ENCODE results near the gene ATP1A4. TPM values are rescaled to one million over a fixed set of nuclear protein-coding genes. Genes with fewer than 3 reads are reported as not detected.

The ATP1A4 gene
- total and polyA plus RNA-seq, 4 donors, result 0.10 to 2.6 (median 1.3) TPM

DNA sequence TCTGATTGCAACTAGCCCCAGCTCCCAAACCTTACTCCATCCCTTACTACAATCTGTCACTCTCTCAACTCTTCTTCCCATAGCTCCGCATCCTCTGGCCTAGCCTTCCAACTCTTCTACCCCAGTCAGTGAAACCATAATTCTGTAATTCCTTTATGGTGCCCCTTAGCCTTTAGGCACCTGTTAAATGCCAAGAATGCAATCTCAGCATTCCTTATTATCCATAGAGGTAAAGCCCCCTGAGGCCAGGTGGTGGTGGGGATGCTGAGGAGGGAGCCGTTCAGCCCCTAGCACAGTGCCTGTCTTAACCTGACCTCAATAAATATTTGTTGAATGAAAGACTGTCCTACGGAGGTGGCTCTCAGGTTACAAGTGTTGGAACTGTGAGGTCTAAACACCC is 21.8 kb upstream of the ATP1A4 start:
- Histone ChIP-seq H3K4me3 (ENCODE audit: low read depth, low read length) (no peak overlapping the region), H3K36me3 (ENCODE audit: control insufficient read depth, insufficient read depth, low read length) (peaks cover 55% of the 10 kb centered on the region), H3K27ac (ENCODE audit: low read depth, low read length) (no peak overlapping the region), H3K4me1 (ENCODE audit: control insufficient read depth, insufficient read depth, low read length) (peaks cover 8% of the 10 kb centered on the region), H3K27me3 (ENCODE audit: control insufficient read depth, insufficient read depth, low read length) (no peaks in the 10 kb centered on the region), H3K9me3 (ENCODE audit: control insufficient read depth, insufficient read depth, low read length) (no peaks in the 10 kb centered on the region)
- WGBS (ENCODE audit: insufficient coverage), result 100% methylated on average over 1 of the region's 3 CpGs
- DNase-seq (ENCODE audit: low read depth in 4 of 6, low spot score in 6 of 6), result no peak

DNA sequence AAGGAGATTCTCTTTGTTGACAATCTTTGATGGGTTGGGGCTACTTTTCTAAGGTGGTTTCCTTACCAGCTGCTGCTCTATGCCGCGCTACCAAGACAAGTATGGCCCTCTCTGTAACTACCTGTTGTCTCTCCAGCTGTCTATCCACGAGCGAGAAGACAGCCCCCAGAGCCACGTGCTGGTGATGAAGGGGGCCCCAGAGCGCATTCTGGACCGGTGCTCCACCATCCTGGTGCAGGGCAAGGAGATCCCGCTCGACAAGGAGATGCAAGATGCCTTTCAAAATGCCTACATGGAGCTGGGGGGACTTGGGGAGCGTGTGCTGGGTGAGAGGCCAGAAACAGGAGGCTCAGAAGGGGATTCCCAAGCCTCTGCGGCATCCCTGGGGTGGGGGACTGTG is 21.4 kb upstream of the ATP1A4 start:
- H3K4me3 ChIP-seq (ENCODE audit: low read depth, low read length), result no peak overlapping the region
- peaks cover 8% of the 10 kb centered on the region for H3K4me1 ChIP-seq (ENCODE audit: control insufficient read depth, insufficient read depth, low read length)
- peaks cover 58% of the 10 kb centered on the region for H3K36me3 ChIP-seq (ENCODE audit: control insufficient read depth, insufficient read depth, low read length)
- H3K27me3 ChIP-seq (ENCODE audit: control insufficient read depth, insufficient read depth, low read length), result no peaks in the 10 kb centered on the region
- H3K27ac ChIP-seq (ENCODE audit: low read depth, low read length), result no peak overlapping the region
- no peaks in the 10 kb centered on the region for H3K9me3 ChIP-seq (ENCODE audit: control insufficient read depth, insufficient read depth, low read length)
- DNase-seq (ENCODE audit: low read depth in 4 of 6, low spot score in 6 of 6), result no peak
- WGBS (ENCODE audit: insufficient coverage), result 85% methylated on average over 9 of the region's 11 CpGs

DNA sequence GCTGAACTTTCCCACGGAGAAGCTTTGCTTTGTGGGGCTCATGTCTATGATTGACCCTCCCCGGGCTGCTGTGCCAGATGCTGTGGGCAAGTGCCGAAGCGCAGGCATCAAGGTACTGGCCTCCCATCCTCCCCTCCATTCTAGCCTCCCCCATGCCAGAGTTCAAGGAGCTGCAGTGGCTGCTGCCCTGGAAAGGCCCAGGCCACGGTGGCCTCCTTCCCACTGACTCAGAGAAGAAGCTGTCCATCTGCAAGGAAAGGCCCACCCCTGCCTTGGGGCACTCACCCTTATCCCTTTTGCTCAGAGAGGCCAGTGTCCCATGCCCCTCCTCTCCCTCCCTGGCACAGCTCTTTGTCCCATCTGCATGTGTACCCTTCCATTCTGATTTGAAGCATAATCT is 20.9 kb upstream of the ATP1A4 start:
- no peaks in the 10 kb centered on the region for H3K9me3 ChIP-seq (ENCODE audit: control insufficient read depth, insufficient read depth, low read length)
- no peak for DNase-seq (ENCODE audit: low read depth in 4 of 6, low spot score in 6 of 6)

DNA sequence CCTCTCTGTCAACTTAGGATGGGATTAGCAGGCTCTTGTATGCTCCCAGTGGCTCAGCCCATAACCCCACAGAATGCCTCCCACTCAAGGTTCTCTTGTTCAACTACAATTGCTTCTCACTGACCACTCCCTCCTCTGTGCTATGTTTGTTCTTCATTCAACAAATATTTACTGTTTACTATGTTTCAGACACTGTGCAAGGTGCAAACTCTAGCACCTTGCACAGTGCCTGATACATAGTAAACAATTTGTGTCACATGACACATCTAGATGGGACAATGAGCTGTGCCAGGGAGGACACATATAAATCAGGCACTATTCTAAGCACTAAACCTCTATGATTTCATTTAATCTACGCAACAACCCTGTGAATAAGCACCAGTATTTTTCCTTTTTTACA is 20.5 kb upstream of the ATP1A4 start:
- no peak overlapping the region for H3K4me3 ChIP-seq (ENCODE audit: low read depth, low read length)
- no peaks in the 10 kb centered on the region for H3K9me3 ChIP-seq (ENCODE audit: control insufficient read depth, insufficient read depth, low read length)
- H3K27me3 ChIP-seq (ENCODE audit: control insufficient read depth, insufficient read depth, low read length), result no peaks in the 10 kb centered on the region
- peaks cover 62% of the 10 kb centered on the region for H3K36me3 ChIP-seq (ENCODE audit: control insufficient read depth, insufficient read depth, low read length)
- WGBS (ENCODE audit: insufficient coverage), result 86% methylated on average over 1 of the region's 1 CpG
- no peak overlapping the region for H3K27ac ChIP-seq (ENCODE audit: low read depth, low read length)
- no peak for DNase-seq (ENCODE audit: low read depth in 4 of 6, low spot score in 6 of 6)
- H3K4me1 ChIP-seq (ENCODE audit: control insufficient read depth, insufficient read depth, low read length), result peaks cover 8% of the 10 kb centered on the region

More for the DNA sequence above, 20.9 kb upstream of the ATP1A4 start:
- Histone ChIP-seq H3K27ac (ENCODE audit: low read depth, low read length) (no peak overlapping the region), H3K36me3 (ENCODE audit: control insufficient read depth, insufficient read depth, low read length) (peaks cover 60% of the 10 kb centered on the region), H3K4me3 (ENCODE audit: low read depth, low read length) (no peak overlapping the region), H3K4me1 (ENCODE audit: control insufficient read depth, insufficient read depth, low read length) (peaks cover 8% of the 10 kb centered on the region), H3K27me3 (ENCODE audit: control insufficient read depth, insufficient read depth, low read length) (no peaks in the 10 kb centered on the region)
- WGBS (ENCODE audit: insufficient coverage), result 77% methylated on average over 5 of the region's 5 CpGs

DNA sequence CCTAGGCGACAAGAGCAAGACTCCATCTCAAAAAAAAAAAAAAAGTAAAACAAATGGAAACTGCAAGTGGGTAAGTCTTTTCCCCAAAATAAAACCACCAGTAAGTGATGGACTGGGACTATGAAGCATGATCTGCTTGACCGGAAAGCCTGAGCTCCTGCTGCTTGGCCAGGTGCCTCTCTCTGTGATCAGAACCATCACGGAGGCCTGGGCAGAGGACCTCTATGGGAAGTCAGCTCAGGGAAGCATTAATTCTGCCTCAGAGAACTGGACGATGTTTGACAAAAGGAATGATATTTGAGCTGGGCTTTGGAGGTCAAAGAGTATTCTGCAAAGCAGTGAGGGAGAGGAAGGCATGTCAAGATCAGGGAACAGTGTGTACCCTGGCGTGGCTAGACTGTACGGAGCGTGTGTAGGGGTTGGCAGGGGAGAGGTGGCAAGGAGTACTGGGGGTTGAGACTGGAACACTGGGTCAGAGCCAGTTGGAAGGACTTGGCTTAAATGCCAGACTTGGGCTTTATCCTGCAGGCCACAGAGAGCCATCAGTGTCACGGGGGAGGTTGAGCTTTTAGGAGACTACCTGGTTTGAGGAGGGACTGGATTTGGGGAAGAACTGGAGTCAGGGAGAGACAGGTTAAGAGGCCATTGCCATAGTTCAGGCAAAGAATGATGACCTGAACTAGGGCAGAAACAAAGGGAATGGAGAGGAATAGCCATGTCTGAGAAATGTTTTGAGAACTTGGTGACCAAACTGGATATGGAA is 19.4 kb upstream of the ATP1A4 start:
- H3K27ac ChIP-seq (ENCODE audit: low read depth, low read length), result no peak overlapping the region
- WGBS (ENCODE audit: insufficient coverage), result 72% methylated on average over 7 of the region's 8 CpGs

DNA sequence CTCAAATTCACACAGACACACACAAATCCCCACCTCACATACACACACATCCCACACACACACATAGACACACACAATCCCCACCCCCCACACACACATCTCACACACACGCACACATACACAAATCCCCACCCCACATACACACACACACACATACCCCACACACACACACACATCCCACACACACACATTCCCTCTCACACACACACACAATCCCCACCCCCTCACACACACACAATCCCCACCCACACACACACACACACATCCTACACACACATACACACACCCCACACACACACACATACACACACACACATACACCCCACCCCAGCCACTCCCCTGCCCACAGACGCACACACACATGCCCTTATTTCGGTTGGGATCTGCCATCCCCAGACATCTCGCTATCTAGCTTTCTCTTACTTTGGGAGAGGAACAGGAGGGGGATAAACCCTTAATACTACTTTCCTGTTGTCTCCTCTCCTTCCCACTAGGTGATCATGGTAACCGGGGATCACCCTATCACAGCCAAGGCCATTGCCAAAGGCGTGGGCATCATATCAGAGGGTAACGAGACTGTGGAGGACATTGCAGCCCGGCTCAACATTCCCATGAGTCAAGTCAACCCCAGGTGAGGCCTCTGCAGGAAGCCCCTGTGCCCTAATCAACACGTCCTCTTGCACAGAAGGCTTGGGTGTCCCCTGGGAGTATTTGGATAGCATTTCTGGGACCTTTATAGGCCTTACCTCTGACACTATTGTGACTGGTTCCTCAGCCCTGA is 17.2 kb upstream of the ATP1A4 start:
- Histone ChIP-seq H3K36me3 (ENCODE audit: control insufficient read depth, insufficient read depth, low read length) (peaks cover 60% of the 10 kb centered on the region), H3K27me3 (ENCODE audit: control insufficient read depth, insufficient read depth, low read length) (no peaks in the 10 kb centered on the region), H3K27ac (ENCODE audit: low read depth, low read length) (peak overlapping the region; percentile 13), H3K4me3 (ENCODE audit: low read depth, low read length) (no peak overlapping the region), H3K9me3 (ENCODE audit: control insufficient read depth, insufficient read depth, low read length) (no peaks in the 10 kb centered on the region), H3K4me1 (ENCODE audit: control insufficient read depth, insufficient read depth, low read length) (peaks cover 8% of the 10 kb centered on the region)
- no peak for DNase-seq (ENCODE audit: low read depth in 4 of 6, low spot score in 6 of 6)
- WGBS (ENCODE audit: insufficient coverage), result 81% methylated on average over 6 of the region's 9 CpGs

More for the DNA sequence above, 19.4 kb upstream of the ATP1A4 start:
- Histone ChIP-seq H3K27me3 (ENCODE audit: control insufficient read depth, insufficient read depth, low read length) (no peaks in the 10 kb centered on the region), H3K4me1 (ENCODE audit: control insufficient read depth, insufficient read depth, low read length) (peaks cover 8% of the 10 kb centered on the region), H3K9me3 (ENCODE audit: control insufficient read depth, insufficient read depth, low read length) (no peaks in the 10 kb centered on the region), H3K36me3 (ENCODE audit: control insufficient read depth, insufficient read depth, low read length) (peaks cover 73% of the 10 kb centered on the region), H3K4me3 (ENCODE audit: low read depth, low read length) (no peak overlapping the region)
- no peak for DNase-seq (ENCODE audit: low read depth in 4 of 6, low spot score in 6 of 6)

DNA sequence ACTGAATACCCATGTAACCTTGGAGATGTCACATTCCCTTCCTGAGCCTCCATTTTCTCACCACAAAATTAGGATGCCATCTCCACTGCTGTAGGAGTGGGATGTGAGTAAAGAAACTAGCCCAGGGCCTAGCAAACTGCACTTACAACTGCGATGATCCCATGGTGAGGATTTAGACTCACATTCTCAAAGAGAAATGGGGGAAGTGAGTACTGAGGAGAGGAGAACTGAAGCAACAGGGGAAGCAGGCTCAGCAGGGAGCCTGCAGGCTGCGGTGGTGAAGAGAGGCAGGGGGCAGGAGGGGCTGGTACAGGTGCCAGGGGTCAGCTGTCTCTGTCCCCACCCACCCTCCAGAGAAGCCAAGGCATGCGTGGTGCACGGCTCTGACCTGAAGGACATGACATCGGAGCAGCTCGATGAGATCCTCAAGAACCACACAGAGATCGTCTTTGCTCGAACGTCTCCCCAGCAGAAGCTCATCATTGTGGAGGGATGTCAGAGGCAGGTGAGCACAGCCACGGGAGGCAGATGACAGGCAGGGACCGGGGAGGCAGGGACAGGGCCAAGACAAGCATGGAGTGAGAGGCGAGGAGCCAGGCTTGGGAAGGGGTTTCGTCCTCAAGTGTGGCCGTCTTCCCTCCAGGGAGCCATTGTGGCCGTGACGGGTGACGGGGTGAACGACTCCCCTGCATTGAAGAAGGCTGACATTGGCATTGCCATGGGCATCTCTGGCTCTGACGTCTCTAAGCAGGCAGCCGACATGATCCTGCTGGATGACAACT is 16.4 kb upstream of the ATP1A4 start:
- DNase-seq (ENCODE audit: low read depth in 4 of 6, low spot score in 6 of 6), result no peak
- 79% methylated on average over 13 of the region's 20 CpGs for WGBS (ENCODE audit: insufficient coverage)
- Histone ChIP-seq H3K4me3 (ENCODE audit: low read depth, low read length) (no peak overlapping the region), H3K9me3 (ENCODE audit: control insufficient read depth, insufficient read depth, low read length) (no peaks in the 10 kb centered on the region), H3K36me3 (ENCODE audit: control insufficient read depth, insufficient read depth, low read length) (peaks cover 59% of the 10 kb centered on the region), H3K27me3 (ENCODE audit: control insufficient read depth, insufficient read depth, low read length) (no peaks in the 10 kb centered on the region), H3K4me1 (ENCODE audit: control insufficient read depth, insufficient read depth, low read length) (peaks cover 6% of the 10 kb centered on the region), H3K27ac (ENCODE audit: low read depth, low read length) (peak overlapping the region; percentile 13)

DNA sequence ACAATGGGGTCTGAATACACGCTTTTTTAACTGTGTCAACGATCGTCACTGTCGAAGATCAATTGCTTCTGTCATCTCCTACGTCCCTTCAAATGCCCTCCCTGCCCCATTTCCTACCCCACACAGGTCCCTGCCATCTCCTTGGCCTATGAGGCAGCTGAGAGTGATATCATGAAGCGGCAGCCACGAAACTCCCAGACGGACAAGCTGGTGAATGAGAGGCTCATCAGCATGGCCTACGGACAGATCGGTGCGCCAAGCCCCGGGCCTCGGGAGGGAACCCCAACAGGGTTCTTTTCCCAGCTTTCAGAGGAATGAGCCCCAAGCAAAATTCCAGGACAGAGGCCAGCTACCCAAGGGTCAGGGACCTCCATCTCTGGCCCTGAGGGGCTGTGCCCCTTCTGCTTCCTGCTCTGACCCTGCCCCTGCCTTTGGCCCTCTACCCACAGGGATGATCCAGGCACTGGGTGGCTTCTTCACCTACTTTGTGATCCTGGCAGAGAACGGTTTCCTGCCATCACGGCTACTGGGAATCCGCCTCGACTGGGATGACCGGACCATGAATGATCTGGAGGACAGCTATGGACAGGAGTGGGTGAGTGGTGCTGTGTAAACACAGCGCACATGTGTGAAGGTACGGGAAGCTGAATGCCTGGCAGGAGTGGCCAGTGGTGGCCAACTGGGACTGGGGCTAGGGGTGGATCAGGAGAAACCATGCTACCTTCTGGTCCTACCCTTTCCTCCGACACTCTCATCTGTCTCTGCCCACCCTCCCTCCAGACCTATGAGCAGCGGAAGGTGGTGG is 15.1 kb upstream of the ATP1A4 start:
- Histone ChIP-seq H3K4me1 (ENCODE audit: control insufficient read depth, insufficient read depth, low read length) (no peaks in the 10 kb centered on the region), H3K27ac (ENCODE audit: low read depth, low read length) (no peak overlapping the region), H3K36me3 (ENCODE audit: control insufficient read depth, insufficient read depth, low read length) (peaks cover 61% of the 10 kb centered on the region), H3K27me3 (ENCODE audit: control insufficient read depth, insufficient read depth, low read length) (no peaks in the 10 kb centered on the region), H3K4me3 (ENCODE audit: low read depth, low read length) (no peak overlapping the region), H3K9me3 (ENCODE audit: control insufficient read depth, insufficient read depth, low read length) (no peaks in the 10 kb centered on the region)
- 85% methylated on average over 22 of the region's 22 CpGs for WGBS (ENCODE audit: insufficient coverage)
- no peak for DNase-seq (ENCODE audit: low read depth in 4 of 6, low spot score in 6 of 6)

DNA sequence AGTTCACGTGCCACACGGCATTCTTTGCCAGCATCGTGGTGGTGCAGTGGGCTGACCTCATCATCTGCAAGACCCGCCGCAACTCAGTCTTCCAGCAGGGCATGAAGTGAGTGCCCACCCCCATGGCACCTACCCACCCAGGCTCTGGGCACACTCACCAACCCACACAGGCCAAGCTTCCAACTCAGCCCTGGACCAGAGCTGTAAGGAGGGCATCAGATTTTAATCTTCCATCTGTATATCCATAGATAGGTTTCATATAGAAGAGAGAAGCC is 14.5 kb upstream of the ATP1A4 start:
- H3K4me1 ChIP-seq (ENCODE audit: control insufficient read depth, insufficient read depth, low read length), result no peaks in the 10 kb centered on the region
- DNase-seq (ENCODE audit: low read depth in 4 of 6, low spot score in 6 of 6), result no peak
- WGBS (ENCODE audit: insufficient coverage), result 95% methylated on average over 5 of the region's 5 CpGs
- no peaks in the 10 kb centered on the region for H3K9me3 ChIP-seq (ENCODE audit: control insufficient read depth, insufficient read depth, low read length)
- H3K36me3 ChIP-seq (ENCODE audit: control insufficient read depth, insufficient read depth, low read length), result peaks cover 65% of the 10 kb centered on the region
- no peak overlapping the region for H3K4me3 ChIP-seq (ENCODE audit: low read depth, low read length)
- H3K27me3 ChIP-seq (ENCODE audit: control insufficient read depth, insufficient read depth, low read length), result no peaks in the 10 kb centered on the region
- no peak overlapping the region for H3K27ac ChIP-seq (ENCODE audit: low read depth, low read length)

Measured in spinal cord (tissue), 10 donors.